Spleen (tissue), 11 donors: Measurements from ENCODE around the gene NPAS2. TPM values are rescaled to one million over a fixed set of nuclear protein-coding genes. Genes with fewer than 3 reads are reported as not detected.

Experiments
- DNase-seq: peaks from one replicate; pipeline ENCODE4 v3.0.0-alpha.2; 2020
- H3K27ac ChIP-seq, 8 donors: fragments of 200-600 bp; sonication (generic) in 7 of 8; 1 replicate in 4 of 8; 2 replicates in 4 of 8; pipeline versions ENCODE4 v1.5.0 to v1.8.0; 2016 to 2021; ENCODE audit warnings: inconsistent platforms in 4 of 8, mild to moderate bottlenecking in 4 of 8, moderate library complexity in 1 of 8
- H3K27me3 ChIP-seq, 7 donors: fragments of 200-600 bp; sonication (generic) in 6 of 7; replicated peaks in 1 of 7; 1 replicate in 4 of 7; 2 replicates in 3 of 7; pipeline versions ENCODE4 v1.5.0 to v1.8.0; 2016 to 2021; ENCODE audit warnings: inconsistent platforms in 3 of 7, mild to moderate bottlenecking in 1 of 7
- H3K36me3 ChIP-seq, 6 donors: fragments of 200-600 bp; sonication (generic) in 5 of 6; 1 replicate in 4 of 6; 2 replicates in 2 of 6; pipeline versions ENCODE4 v1.5.0 to v1.8.0; 2016 to 2021; ENCODE audit warnings: inconsistent platforms in 2 of 6
- H3K4me1 ChIP-seq, 6 donors: fragments of 200-600 bp; sonication (generic) in 5 of 6; 1 replicate in 3 of 6; 2 replicates in 3 of 6; pipeline versions ENCODE4 v1.5.0 to v1.8.0; 2016 to 2021; ENCODE audit warnings: inconsistent platforms in 3 of 6
- H3K4me3 ChIP-seq, 8 donors: fragments of 200-600 bp; sonication (generic) in 7 of 8; 1 replicate in 4 of 8; 2 replicates in 4 of 8; pipeline versions ENCODE4 v1.5.0 to v1.8.0; 2016 to 2021; ENCODE audit warnings: inconsistent platforms in 4 of 8, mild to moderate bottlenecking in 4 of 8, moderate library complexity in 2 of 8
- H3K9me3 ChIP-seq, 8 donors: fragments of 200-600 bp; sonication (generic) in 7 of 8; 1 replicate in 4 of 8; 2 replicates in 4 of 8; pipeline versions ENCODE4 v1.5.0 to v1.8.0; 2016 to 2021; ENCODE audit warnings: inconsistent platforms in 4 of 8
- POLR2A ChIP-seq, 3 donors: fragments of 450-650 bp; IDR thresholded peaks; one replicate each; pipeline ENCODE4 v1.5.1; 2017; ENCODE audit warnings: antibody characterized with exemption in 3 of 3, mild to moderate bottlenecking in 1 of 3
- POLR2AphosphoS5 ChIP-seq, 3 donors: sonication (generic); formaldehyde crosslinking; IDR thresholded peaks; one replicate each; pipeline ENCODE4 v1.5.1; 2017; ENCODE audit warnings: antibody characterized with exemption in 3 of 3
- WGBS, 5 donors: extraction: QIAGEN DNeasy Blood & Tissue Kit in 3 of 5; methylation state at CpG; one replicate each; pipeline versions ENCODE4 v1.1.5 to v1.1.7; 2013 to 2018; 5-methylcytosine and 5-hydroxymethylcytosine counted together
- intact Hi-C: fragments of 100-400 bp; cut with DNase I; formaldehyde crosslinking; loops from one replicate; pipeline ENCODE4 v1.15.0; 2023; ENCODE audit warnings: low total_unique reads
- polyA plus RNA-seq, 3 donors: library from polyadenylated mRNA; stranded (reverse); fragments of 200-250 nt; gene quantifications; one replicate each; pipeline ENCODE4 v1.2.1, GENCODE V29; 2013
- total RNA-seq, 7 donors: library from RNA; depleted of rRNA in 3 of 7; stranded (reverse); fragments of >200 nt in 3 of 7; fragmentation: NEBNext Ultra II Directional in 4 of 7; extraction: Animal tissue kit (Norgen Biotek cat#: 25700) in 4 of 7; gene quantifications; one replicate each; pipeline versions ENCODE4 v1.1.0 to v1.2.1, GENCODE V29; 2016 to 2021
- TF ChIP-seq, protein P1 (sequence below), 11 experiments: fragments of 200-600 bp in 7 of 11; fragments of 450-650 bp in 4 of 11; sonication (generic) in 4 of 11; IDR thresholded peaks in 8 of 11; conservative IDR thresholded peaks in 3 of 11; 1 replicate in 7 of 11; 2 replicates in 4 of 11; pipeline versions ENCODE4 v1.4.0 to v1.8.0; 2016 to 2021; ENCODE audit warnings: antibody characterized with exemption in 11 of 11, inconsistent platforms in 4 of 11, mild to moderate bottlenecking in 1 of 11
- donor health status: healthy with polysubstance abuse.
- donor health status: DM: no; HTN: no; CAD: no; lungs with moderate emphysema.
- donor health status: DM: no; HTN: no; CAD: no.
- donor health status: Bipolar disorder and iron deficiency.
- donor health status: healthy.
- donor health status: DM: no; HTN: no; CAD: no.
- donor health status: DM: yes; HTN: yes; CAD: no.

Gene NPAS2
- total and polyA plus RNA-seq, 10 donors = 2.4 to 24.1 (median 8.4) TPM

DNA sequence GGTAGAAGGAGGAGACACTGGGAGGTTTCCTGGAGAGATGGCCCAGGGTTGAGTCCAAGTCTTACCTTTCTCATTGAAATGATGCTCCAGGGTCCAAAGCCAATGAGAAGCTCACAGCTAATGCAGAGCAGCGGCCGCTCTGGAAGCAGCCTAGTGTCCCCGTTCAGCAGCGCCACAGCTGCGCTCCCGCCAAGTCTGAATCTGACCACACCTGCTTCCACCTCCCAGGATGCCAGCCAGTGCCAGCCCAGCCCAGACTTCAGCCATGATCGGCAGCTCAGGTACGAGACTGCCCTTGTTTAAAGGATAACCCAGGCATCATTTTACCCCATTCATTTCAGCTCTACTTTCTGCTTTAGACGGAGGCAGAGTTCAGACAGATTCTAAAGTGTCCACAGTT, 170.2 kb downstream of the NPAS2 start:
- intact Hi-C loops = loop anchor here (10.0 kb wide), 1 partner anchor 725 kb away; no protein-coding TSS in a partner anchor
- no peak overlapping the region for H3K4me3 ChIP-seq
- no peaks in the 10 kb centered on the region for H3K9me3 ChIP-seq
- DNase-seq = no peak
- 90 to 96% (median 93%) methylated on average over 3 to 9 of the region's 9 CpGs for WGBS, 5 donors
- no peak overlapping the region for H3K27ac ChIP-seq
- TF ChIP-seq POLR2AphosphoS5 (IDR thresholded peaks at IDR 0.05) (no peak), POLR2A (IDR thresholded peaks at IDR 0.05) (no peak)
- TF ChIP-seq, protein P1, sequence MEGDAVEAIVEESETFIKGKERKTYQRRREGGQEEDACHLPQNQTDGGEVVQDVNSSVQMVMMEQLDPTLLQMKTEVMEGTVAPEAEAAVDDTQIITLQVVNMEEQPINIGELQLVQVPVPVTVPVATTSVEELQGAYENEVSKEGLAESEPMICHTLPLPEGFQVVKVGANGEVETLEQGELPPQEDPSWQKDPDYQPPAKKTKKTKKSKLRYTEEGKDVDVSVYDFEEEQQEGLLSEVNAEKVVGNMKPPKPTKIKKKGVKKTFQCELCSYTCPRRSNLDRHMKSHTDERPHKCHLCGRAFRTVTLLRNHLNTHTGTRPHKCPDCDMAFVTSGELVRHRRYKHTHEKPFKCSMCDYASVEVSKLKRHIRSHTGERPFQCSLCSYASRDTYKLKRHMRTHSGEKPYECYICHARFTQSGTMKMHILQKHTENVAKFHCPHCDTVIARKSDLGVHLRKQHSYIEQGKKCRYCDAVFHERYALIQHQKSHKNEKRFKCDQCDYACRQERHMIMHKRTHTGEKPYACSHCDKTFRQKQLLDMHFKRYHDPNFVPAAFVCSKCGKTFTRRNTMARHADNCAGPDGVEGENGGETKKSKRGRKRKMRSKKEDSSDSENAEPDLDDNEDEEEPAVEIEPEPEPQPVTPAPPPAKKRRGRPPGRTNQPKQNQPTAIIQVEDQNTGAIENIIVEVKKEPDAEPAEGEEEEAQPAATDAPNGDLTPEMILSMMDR (IDR thresholded peaks at IDR 0.05 in 8 of 11, conservative IDR thresholded peaks at IDR 0.05 in 3 of 11) = no peak
- H3K36me3 ChIP-seq = peaks cover 0 to 14% (median 0%) of the 10 kb centered on the region in 6 donors
- peaks cover 0 to 3% (median 0%) of the 10 kb centered on the region in 6 donors for H3K4me1 ChIP-seq
- no peaks in the 10 kb centered on the region for H3K27me3 ChIP-seq

DNA sequence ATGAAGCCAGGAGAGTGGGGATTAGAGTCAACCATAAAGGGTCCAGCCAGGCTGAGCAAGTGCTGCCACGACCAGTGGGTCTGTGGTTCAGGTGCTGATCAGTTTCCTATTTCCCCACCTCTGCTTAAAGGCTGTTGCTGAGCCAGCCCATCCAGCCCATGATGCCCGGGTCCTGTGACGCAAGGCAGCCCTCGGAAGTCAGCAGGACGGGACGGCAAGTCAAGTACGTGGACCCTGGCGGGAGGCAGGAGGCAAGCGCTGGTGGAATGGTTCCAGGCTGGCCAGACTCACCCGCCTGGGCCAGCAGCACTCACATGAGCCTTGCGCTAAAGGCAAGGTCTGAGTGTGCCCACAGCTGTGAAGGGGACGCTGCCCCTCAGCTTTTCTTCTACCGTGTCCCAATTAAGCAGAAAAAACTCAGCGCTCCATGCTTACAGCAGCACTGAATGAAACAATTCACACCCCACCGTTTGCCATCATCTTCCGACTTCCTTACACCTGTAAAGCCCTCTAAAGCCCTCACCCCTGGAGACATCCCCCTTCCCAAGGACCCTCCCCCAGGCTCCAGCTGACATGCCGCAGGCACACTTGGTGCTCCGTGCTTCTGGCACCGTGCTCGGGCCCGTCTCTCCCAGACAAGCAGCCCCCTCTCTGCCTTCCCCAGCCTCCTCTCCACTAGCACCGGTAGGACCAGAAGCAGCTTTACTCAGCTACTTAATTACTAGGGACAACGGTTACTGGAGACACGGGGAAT, 170.9 kb downstream of the NPAS2 start:
- Histone ChIP-seq H3K27me3 (no peaks in the 10 kb centered on the region), H3K36me3 (peaks cover 0 to 20% (median 0%) of the 10 kb centered on the region in 6 donors), H3K9me3 (no peaks in the 10 kb centered on the region), H3K27ac (no peak overlapping the region), H3K4me1 (peaks cover 0 to 3% (median 0%) of the 10 kb centered on the region in 6 donors), H3K4me3 (no peak overlapping the region)
- 83 to 90% (median 87%) methylated on average over 24 of the region's 24 CpGs for WGBS, 5 donors
- intact Hi-C loops = loop anchor here (10.0 kb wide), 1 partner anchor 726 kb away; no protein-coding TSS in a partner anchor
- no peak for DNase-seq
- TF ChIP-seq POLR2AphosphoS5 (IDR thresholded peaks at IDR 0.05) (no peak), POLR2A (IDR thresholded peaks at IDR 0.05) (no peak)
- TF ChIP-seq, protein P1 (IDR thresholded peaks at IDR 0.05 in 8 of 11, conservative IDR thresholded peaks at IDR 0.05 in 3 of 11) = no peak

DNA sequence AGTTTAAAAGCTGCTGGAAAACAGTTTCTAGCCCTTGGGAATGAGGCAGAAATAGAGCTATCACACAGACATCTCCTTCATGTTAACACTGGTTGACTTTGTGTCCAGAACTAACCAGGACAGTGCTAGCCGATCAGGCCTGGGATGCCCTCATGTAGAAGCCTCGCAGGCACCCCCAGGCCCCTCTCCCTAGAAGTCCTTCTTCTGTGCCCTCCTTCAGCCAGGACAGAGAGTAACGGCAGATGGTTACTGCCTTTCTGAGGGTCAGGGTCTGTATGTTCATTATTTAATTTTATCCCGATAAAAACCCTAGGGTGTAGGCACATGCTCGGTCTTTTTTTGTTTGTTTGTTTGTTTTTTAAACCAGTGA, 171.4 kb downstream of the NPAS2 start:
- 91 to 98% (median 96%) methylated on average over 5 of the region's 5 CpGs for WGBS, 5 donors
- H3K36me3 ChIP-seq = peaks cover 0 to 21% (median 0%) of the 10 kb centered on the region in 6 donors
- DNase-seq = no peak
- H3K9me3 ChIP-seq = no peaks in the 10 kb centered on the region
- peaks cover 0 to 3% (median 0%) of the 10 kb centered on the region in 6 donors for H3K4me1 ChIP-seq
- no peaks in the 10 kb centered on the region for H3K27me3 ChIP-seq
- intact Hi-C loops = loop anchor here (10.0 kb wide), 1 partner anchor 727 kb away; no protein-coding TSS in a partner anchor
- H3K27ac ChIP-seq = no peak overlapping the region
- no peak overlapping the region for H3K4me3 ChIP-seq
- TF ChIP-seq, protein P1 (IDR thresholded peaks at IDR 0.05 in 8 of 11, conservative IDR thresholded peaks at IDR 0.05 in 3 of 11) = no peak
- no peak for TF ChIP-seq POLR2AphosphoS5 (IDR thresholded peaks at IDR 0.05)
- TF ChIP-seq POLR2A (IDR thresholded peaks at IDR 0.05) = no peak

DNA sequence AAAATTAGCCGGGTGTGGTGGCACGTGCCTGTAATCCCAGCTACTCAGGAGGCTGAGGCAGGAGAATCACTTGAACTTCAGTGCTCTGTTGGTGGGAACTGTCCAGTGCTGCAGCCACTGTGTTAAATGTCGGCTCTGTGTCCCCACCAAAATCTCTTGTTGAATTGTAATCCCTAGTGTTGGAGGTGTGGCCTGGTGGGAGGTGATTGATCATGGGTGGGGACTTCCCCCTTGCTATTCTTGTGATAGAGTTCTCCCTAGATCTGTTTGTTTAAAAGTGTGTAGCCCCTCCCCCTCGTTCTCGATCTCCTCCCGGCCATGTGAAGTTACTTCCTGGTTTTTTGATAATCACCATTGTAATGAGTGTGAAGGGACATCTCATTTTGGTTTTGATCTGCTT, 172.3 kb downstream of the NPAS2 start:
- Histone ChIP-seq H3K27me3 (no peaks in the 10 kb centered on the region), H3K4me1 (peaks cover 0 to 3% (median 0%) of the 10 kb centered on the region in 6 donors), H3K36me3 (peaks cover 0 to 21% (median 0%) of the 10 kb centered on the region in 6 donors), H3K4me3 (no peak overlapping the region), H3K9me3 (no peaks in the 10 kb centered on the region), H3K27ac (no peak overlapping the region)
- DNase-seq = no peak
- intact Hi-C loops = loop anchor here (10.0 kb wide), 1 partner anchor 727 kb away; no protein-coding TSS in a partner anchor
- WGBS, 5 donors = 59 to 79% (median 72%) methylated on average over 6 of the region's 6 CpGs
- TF ChIP-seq, protein P1 (IDR thresholded peaks at IDR 0.05 in 8 of 11, conservative IDR thresholded peaks at IDR 0.05 in 3 of 11) = no peak
